Nephron (organoid): Measurements from ENCODE around the gene C6orf47.

Experiments
- H3K27ac Mint-ChIP-seq, 3 experiments: 2 replicates each; pipeline ENCODE4 v1.8.0; 2020; ENCODE audit warnings: mixed read lengths in 3 of 3, mild to moderate bottlenecking in 2 of 3, moderate library complexity in 1 of 3
- H3K27me3 Mint-ChIP-seq: 2 replicates; pipeline ENCODE4 v1.8.0; 2021; ENCODE audit warnings: low read depth, mild to moderate bottlenecking, moderate library complexity, mixed read lengths
- H3K36me3 Mint-ChIP-seq: 2 replicates; pipeline ENCODE4 v1.8.0; 2020; ENCODE audit warnings: low read depth, mixed read lengths
- H3K4me1 Mint-ChIP-seq: 2 replicates; pipeline ENCODE4 v1.8.0; 2020; ENCODE audit warnings: mixed read lengths
- H3K4me3 Mint-ChIP-seq, 3 experiments: 2 replicates each; pipeline ENCODE4 v1.8.0; 2020; ENCODE audit warnings: mild to moderate bottlenecking in 3 of 3, mixed read lengths in 3 of 3, moderate library complexity in 2 of 3
- H3K9me3 Mint-ChIP-seq: 2 replicates; pipeline ENCODE4 v1.8.0; 2020; ENCODE audit warnings: mixed read lengths
- TF ChIP-seq, protein P1 (sequence below), 3 experiments: fragments of 200-600 bp; sonication (generic); IDR thresholded peaks; one replicate each; pipeline ENCODE4 v1.5.0; 2021; ENCODE audit warnings: antibody characterized with exemption in 3 of 3; ENCODE audit not compliant: unreplicated experiment in 3 of 3

Gene C6orf47

DNA sequence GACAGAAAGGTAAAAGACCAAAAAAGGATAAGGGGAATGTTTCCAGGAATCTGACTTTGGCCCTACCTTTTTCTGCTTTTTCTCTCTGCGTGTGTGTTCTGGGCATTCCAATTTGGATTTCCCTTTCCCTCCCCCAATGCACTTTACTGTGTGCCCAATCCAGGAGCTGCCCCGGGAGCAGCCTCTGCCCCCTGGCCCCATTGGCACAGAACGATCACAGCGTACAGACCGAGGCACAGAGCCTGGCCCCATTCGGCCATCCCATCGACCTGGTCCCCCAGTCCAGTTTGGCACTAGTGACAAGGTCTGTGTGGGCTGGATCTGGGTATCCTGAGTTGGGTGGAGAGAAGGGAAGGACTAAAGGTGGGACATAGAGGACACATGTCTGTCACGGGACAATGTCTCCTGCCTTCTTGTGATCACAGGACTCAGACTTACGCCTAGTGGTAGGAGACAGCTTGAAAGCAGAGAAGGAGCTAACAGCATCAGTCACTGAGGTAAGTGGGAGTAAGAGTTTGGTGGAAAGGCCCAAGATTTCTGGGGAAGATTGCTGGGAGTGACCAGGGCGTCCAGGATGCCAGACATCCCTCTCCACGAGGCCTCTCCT is 25.5 kb downstream of the C6orf47 start:
- no peaks in the 10 kb centered on the region for H3K27me3 Mint-ChIP-seq
- no peak overlapping the region for H3K4me3 Mint-ChIP-seq
- TF ChIP-seq, protein P1, sequence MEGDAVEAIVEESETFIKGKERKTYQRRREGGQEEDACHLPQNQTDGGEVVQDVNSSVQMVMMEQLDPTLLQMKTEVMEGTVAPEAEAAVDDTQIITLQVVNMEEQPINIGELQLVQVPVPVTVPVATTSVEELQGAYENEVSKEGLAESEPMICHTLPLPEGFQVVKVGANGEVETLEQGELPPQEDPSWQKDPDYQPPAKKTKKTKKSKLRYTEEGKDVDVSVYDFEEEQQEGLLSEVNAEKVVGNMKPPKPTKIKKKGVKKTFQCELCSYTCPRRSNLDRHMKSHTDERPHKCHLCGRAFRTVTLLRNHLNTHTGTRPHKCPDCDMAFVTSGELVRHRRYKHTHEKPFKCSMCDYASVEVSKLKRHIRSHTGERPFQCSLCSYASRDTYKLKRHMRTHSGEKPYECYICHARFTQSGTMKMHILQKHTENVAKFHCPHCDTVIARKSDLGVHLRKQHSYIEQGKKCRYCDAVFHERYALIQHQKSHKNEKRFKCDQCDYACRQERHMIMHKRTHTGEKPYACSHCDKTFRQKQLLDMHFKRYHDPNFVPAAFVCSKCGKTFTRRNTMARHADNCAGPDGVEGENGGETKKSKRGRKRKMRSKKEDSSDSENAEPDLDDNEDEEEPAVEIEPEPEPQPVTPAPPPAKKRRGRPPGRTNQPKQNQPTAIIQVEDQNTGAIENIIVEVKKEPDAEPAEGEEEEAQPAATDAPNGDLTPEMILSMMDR (IDR thresholded peaks at IDR 0.05; ENCODE audit: unreplicated experiment in 3 of 3), result no peak
- peak overlapping the region in 2 of 3 experiments; percentile 10 to 23 for H3K27ac Mint-ChIP-seq
- no peaks in the 10 kb centered on the region for H3K4me1 Mint-ChIP-seq
- peaks cover 75% of the 10 kb centered on the region for H3K36me3 Mint-ChIP-seq
- no peaks in the 10 kb centered on the region for H3K9me3 Mint-ChIP-seq

DNA sequence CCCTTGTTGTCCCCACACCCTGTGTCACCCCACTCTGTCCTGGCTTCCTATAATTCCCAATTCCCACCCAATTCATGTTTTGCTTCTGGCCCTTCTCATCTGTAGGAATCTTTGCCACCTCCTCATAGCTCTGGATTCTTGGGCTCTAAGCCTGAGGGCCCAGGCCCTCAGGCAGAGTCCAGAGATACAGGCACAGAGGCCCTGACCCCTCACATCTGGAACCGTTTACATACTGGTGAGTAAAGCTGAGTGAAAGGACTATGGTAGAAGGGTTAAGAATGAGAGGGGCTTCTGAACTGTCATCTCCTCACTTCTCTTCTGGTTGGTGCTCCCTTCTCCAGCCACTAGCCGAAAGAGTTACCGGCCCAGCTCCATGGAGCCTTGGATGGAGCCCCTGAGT is 26.4 kb downstream of the C6orf47 start:
- H3K27me3 Mint-ChIP-seq, result no peaks in the 10 kb centered on the region
- H3K4me3 Mint-ChIP-seq, result no peak overlapping the region

DNA sequence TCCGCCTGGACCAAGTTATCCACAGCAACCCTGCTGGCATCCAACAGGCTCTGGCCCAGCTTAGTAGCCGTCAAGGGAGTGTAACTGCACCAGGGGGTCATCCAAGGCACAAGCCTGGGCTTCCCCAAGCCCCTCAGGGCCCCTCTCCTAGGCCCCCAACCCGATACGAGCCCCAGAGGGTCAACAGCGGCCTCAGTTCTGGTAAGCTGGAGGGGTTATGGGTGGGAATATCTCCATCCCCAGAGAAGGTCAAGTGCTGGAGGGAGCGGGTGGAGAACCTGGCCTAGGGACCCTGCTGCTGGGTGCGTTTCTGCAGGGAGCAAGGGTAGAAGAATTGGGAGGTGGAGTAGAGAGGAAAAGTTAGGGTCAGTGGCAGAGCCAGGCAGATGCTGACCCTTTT is 27.1 kb downstream of the C6orf47 start:
- H3K4me1 Mint-ChIP-seq, result no peaks in the 10 kb centered on the region

More for the DNA sequence above, 26.4 kb downstream of the C6orf47 start:
- no peaks in the 10 kb centered on the region for H3K4me1 Mint-ChIP-seq
- peaks cover 77% of the 10 kb centered on the region for H3K36me3 Mint-ChIP-seq
- TF ChIP-seq, protein P1 (IDR thresholded peaks at IDR 0.05; ENCODE audit: unreplicated experiment in 3 of 3), result no peak
- H3K9me3 Mint-ChIP-seq, result no peaks in the 10 kb centered on the region
- peak overlapping the region in 2 of 3 experiments; percentile 23 to 63 for H3K27ac Mint-ChIP-seq

DNA sequence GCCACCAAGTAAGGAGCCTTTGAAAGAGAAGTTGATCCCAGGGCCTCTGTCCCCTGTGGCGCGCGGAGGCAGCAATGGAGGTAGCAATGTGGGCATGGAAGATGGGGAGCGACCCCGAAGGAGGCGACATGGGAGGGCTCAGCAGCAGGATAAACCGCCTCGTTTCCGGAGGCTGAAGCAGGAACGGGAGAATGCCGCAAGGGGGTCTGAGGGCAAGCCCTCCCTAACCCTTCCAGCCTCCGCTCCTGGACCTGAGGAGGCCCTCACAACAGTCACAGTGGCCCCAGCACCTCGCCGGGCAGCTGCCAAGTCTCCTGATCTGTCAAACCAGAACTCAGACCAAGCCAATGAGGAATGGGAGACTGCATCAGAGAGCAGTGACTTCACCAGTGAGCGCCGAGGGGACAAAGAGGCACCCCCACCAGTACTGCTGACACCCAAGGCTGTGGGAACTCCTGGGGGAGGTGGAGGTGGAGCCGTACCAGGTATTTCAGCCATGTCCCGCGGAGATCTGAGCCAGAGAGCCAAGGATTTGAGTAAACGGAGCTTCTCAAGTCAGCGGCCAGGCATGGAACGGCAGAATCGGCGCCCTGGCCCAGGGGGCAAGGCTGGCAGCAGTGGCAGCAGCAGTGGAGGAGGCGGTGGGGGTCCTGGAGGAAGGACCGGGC is 28.2 kb downstream of the C6orf47 start:
- H3K36me3 Mint-ChIP-seq, result peaks cover 85% of the 10 kb centered on the region
- no peaks in the 10 kb centered on the region for H3K9me3 Mint-ChIP-seq
- no peaks in the 10 kb centered on the region for H3K27me3 Mint-ChIP-seq
- no peak overlapping the region for H3K27ac Mint-ChIP-seq
- H3K4me1 Mint-ChIP-seq, result no peaks in the 10 kb centered on the region
- TF ChIP-seq, protein P1 (IDR thresholded peaks at IDR 0.05; ENCODE audit: unreplicated experiment in 3 of 3), result no peak
- no peak overlapping the region for H3K4me3 Mint-ChIP-seq

More for the DNA sequence above, 27.1 kb downstream of the C6orf47 start:
- Mint-ChIP-seq H3K9me3 (no peaks in the 10 kb centered on the region), H3K4me3 (no peak overlapping the region), H3K27ac (no peak overlapping the region), H3K36me3 (peaks cover 79% of the 10 kb centered on the region), H3K27me3 (no peaks in the 10 kb centered on the region)
- TF ChIP-seq, protein P1 (IDR thresholded peaks at IDR 0.05; ENCODE audit: unreplicated experiment in 3 of 3), result no peak

DNA sequence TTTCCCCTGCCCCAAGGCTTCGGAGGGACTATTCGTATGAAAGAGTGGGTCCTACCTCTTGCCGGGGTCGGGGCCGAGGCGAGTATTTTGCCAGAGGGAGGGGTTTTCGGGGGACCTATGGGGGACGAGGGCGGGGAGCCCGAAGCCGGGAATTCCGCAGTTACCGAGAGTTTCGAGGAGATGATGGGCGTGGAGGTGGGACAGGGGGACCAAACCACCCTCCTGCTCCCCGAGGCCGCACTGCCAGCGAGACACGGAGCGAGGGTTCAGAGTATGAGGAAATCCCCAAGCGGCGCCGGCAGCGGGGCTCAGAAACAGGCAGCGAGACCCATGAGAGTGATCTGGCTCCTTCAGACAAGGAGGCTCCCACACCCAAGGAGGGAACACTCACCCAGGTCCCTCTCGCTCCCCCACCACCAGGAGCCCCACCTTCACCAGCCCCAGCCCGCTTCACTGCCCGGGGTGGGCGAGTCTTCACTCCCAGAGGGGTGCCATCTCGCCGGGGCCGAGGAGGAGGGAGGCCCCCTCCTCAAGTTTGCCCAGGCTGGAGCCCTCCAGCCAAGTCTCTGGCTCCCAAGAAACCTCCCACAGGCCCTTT is 28.8 kb downstream of the C6orf47 start:
- peaks cover 83% of the 10 kb centered on the region for H3K36me3 Mint-ChIP-seq
- TF ChIP-seq, protein P1 (IDR thresholded peaks at IDR 0.05; ENCODE audit: unreplicated experiment in 3 of 3), result no peak
- no peaks in the 10 kb centered on the region for H3K27me3 Mint-ChIP-seq
- no peaks in the 10 kb centered on the region for H3K4me1 Mint-ChIP-seq
- no peak overlapping the region for H3K4me3 Mint-ChIP-seq
- H3K27ac Mint-ChIP-seq, result no peak overlapping the region
- no peaks in the 10 kb centered on the region for H3K9me3 Mint-ChIP-seq
